Activated CD8-positive, alpha-beta memory T cell treated with anti-CD3 and anti-CD28 coated beads for 36 hours (primary cell): Measurements from ENCODE around the gene PCDHGB6. TPM values are rescaled to one million over a fixed set of nuclear protein-coding genes. Genes with fewer than 3 reads are reported as not detected.
"Not testable (repeated sequence)": the region's sequence is repeated elsewhere in the genome, so short reads cannot be mapped to it uniquely, and the experiment has no call there.

Experiments
- CTCF ChIA-PET: fragments of 350-600 bp; sonication (Branson Sonifier 250); formaldehyde crosslinking; loops from one replicate; lab custom pipeline; 2021; ENCODE audit warnings: antibody characterized with exemption; lab: Charles Lee
- POLR2A ChIA-PET: fragments of 350-600 bp; sonication (Branson Sonifier 250); formaldehyde crosslinking; loops from one replicate; lab custom pipeline; 2021; ENCODE audit warnings: antibody characterized with exemption; lab: Charles Lee
- total RNA-seq, 2 experiments: library from RNA; stranded (reverse); gene quantifications; one replicate each; pipeline ENCODE4 v1.2.3, GENCODE V29; 2021

The PCDHGB6 gene
- total RNA-seq = under 1 TPM; 0.04 to 0.06 TPM

- POLR2A ChIA-PET = not testable (repeated sequence)
- CTCF ChIA-PET = interaction anchor here (1.4 kb wide), 1 partner anchor 150 kb away, joined by 4 read pairs; no protein-coding TSS in a partner anchor
Observed at GRCh38 chr5:141407790-141408505, at the start of gene PCDHGB6. TSS of gene PCDHGB6 (plus strand) at chr5:141408021. CDS start at chr5:141408203, 182 bp downstream.

- ChIA-PET CTCF (interaction anchor here (1.4 kb wide), 1 partner anchor 204 kb away, joined by 4 read pairs; no protein-coding TSS in a partner anchor), POLR2A (no interaction called here)
Observed at GRCh38 chr5:141359790-141360426, 47.9 kb upstream of the PCDHGB6 start, which contains the start of gene PCDHGB2. TSS of gene PCDHGB2 (plus strand) at chr5:141359994. CDS start at chr5:141360136, 142 bp downstream.

GRCh38 chr5:141360685-141361084, 47.1 kb upstream of the PCDHGB6 start:
- ChIA-PET POLR2A (no interaction called here), CTCF (interaction anchor here (1.4 kb wide), 1 partner anchor 203 kb away, joined by 4 read pairs; no protein-coding TSS in a partner anchor)

- CTCF ChIA-PET = no interaction called here
- POLR2A ChIA-PET = no interaction called here
Observed at GRCh38 chr5:141362719-141363118, 45.1 kb upstream of the PCDHGB6 start.

- POLR2A ChIA-PET = no interaction called here
- CTCF ChIA-PET = interaction anchor here (1.0 kb wide), 1 partner anchor 9 kb away, joined by 3 read pairs; no protein-coding TSS in a partner anchor
Observed at GRCh38 chr5:141363952-141364660, 43.7 kb upstream of the PCDHGB6 start, which contains the start of gene PCDHGA5. TSS of gene PCDHGA5 (plus strand) at chr5:141364162. CDS start at chr5:141364331, 169 bp downstream.

- ChIA-PET CTCF (no interaction called here), POLR2A (no interaction called here)
Observed at GRCh38 chr5:141366016-141366896, 41.6 kb upstream of the PCDHGB6 start.

GRCh38 chr5:141369994-141370848, 37.6 kb upstream of the PCDHGB6 start, which contains the start of gene PCDHGB3:
TSS of gene PCDHGB3 (plus strand) at chr5:141370242. CDS start at chr5:141370395, 153 bp downstream.
- ChIA-PET POLR2A (no interaction called here), CTCF (interaction anchor here (1.0 to 1.1 kb wide), 2 partner anchors 50 to 188 kb away, joined by 3 read pairs; no protein-coding TSS in a partner anchor)

GRCh38 chr5:141371572-141372475, 36.0 kb upstream of the PCDHGB6 start:
- CTCF ChIA-PET = no interaction called here

GRCh38 chr5:141373673-141374317, 34.0 kb upstream of the PCDHGB6 start, which contains the start of gene PCDHGA6:
TSS of gene PCDHGA6 (plus strand) at chr5:141373891. CDS start at chr5:141374084, 193 bp downstream.
- ChIA-PET POLR2A (no interaction called here), CTCF (interaction anchor here (0.6 kb wide), 1 partner anchor 387 kb away, joined by 3 read pairs; no protein-coding TSS in a partner anchor)

More at GRCh38 chr5:141371572-141372475, 36.0 kb upstream of the PCDHGB6 start:
- POLR2A ChIA-PET = no interaction called here

- ChIA-PET CTCF (interaction anchor here (0.6 to 1.1 kb wide), 2 partner anchors 12 to 387 kb away, joined by 3 to 4 read pairs; no protein-coding TSS in a partner anchor), POLR2A (no interaction called here)
Observed at GRCh38 chr5:141374627-141375026, 33.2 kb upstream of the PCDHGB6 start.

GRCh38 chr5:141375444-141376155, 32.2 kb upstream of the PCDHGB6 start:
- POLR2A ChIA-PET = not testable (repeated sequence)
- CTCF ChIA-PET = interaction anchor here (1.1 kb wide), 1 partner anchor 11 kb away, joined by 4 read pairs; no protein-coding TSS in a partner anchor

GRCh38 chr5:141382469-141383294, 25.1 kb upstream of the PCDHGB6 start, which contains the start of gene PCDHGA7:
TSS of gene PCDHGA7 (plus strand) at chr5:141382742. CDS start at chr5:141382900, 158 bp downstream.
- ChIA-PET POLR2A (no interaction called here), CTCF (no interaction called here)

- ChIA-PET CTCF (no interaction called here), POLR2A (no interaction called here)
Observed at GRCh38 chr5:141383345-141383744, 24.5 kb upstream of the PCDHGB6 start.
